NCI-H1105 treated with DMSO at 0.1 percent for 48 hours (cell line): ENCODE data around the gene AADACL3.
A peak's percentile ranks its signal among the peaks of the same experiment; 100 is the strongest.
"Not testable (repeated sequence)": the region's sequence is repeated elsewhere in the genome, so short reads cannot be mapped to it uniquely, and the experiment has no call there.

ENCODE experiments used
- DNase-seq: peaks from one replicate; lab custom pipeline; 2025; lab: John Stamatoyannopoulos, UW

AADACL3 gene

DNA sequence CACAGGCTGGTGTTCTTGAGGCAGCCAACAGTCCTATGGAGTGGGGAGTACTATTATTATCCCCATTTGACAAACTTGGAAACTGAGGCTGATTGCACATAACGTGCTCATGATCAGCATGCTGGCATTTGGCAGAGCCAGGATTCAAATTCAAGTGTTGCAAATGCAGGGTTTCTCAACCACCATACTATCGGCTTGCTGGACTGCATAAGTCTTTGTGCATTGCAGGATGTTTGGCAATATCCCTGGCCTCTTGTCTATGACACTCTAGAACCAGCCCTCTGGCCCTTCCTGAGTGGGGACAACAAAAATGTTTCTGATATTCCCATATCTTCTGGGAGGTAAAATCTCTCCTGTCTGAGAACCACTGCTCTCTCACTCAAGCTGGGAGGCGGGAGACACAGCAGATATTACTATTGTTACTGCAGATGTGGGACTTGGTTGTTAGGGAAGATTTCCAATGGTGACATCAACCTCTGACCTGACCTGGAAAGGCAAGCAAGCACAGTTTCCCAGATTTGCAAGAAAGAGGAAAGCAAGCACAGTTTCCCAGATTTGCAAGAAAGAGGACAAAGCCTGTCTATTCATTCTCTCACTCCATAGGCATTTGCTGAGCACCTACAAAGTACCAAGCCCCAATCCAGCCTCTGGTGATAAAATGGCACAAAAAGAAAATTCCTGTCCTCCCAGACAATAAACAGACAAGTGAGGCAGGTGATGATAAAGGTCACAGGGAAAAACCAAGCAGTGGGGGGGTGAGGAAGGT lies 1.0 kb upstream of the AADACL3 start:
- DNase-seq = no peak

- DNase-seq = no peak
Measured at GRCh38 chr1:12717301-12717838, 1.5 kb downstream of the AADACL3 start.

- DNase-seq = no peak
Measured at GRCh38 chr1:12722626-12723025, 6.7 kb downstream of the AADACL3 start.

DNA sequence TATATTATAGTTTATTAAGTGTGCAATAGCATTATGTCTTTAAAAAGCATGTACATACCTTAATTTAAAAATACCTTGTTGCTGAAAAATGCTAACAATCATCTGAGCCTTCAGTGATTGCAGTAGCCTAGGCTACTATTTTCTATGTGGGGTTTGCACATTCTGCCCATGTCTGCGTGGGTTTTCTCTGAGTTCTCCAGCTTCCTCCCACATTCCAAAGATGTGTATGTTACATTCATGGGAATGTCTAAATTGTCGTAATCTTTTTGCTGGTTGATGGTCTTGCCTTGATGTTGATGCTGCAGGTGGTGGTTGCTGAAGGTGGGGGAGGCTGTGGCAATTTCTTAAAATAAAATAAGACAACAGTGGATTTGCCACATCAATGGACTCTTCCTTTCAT lies 12.5 kb downstream of the AADACL3 start:
- no peak for DNase-seq

DNA sequence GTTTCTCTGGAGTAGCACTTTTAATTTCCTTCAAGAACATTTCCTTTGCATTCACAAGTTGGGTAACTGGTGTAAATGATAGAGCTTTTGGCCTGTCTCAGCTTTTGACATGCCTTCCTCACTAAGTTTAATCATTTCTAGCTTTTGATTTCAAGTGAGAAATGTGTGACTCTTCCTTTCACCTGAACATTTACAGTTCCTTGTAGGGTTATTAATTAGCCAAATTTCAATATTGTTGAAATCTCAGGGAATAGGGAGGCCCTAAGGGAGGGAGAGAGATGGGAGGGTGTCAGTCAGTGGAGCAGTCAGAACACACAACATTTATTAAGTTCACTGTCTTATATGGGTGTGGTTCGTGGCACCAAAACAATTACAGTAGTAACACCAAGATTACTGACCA lies 14.2 kb downstream of the AADACL3 start:
- DNase-seq = no peak

DNA sequence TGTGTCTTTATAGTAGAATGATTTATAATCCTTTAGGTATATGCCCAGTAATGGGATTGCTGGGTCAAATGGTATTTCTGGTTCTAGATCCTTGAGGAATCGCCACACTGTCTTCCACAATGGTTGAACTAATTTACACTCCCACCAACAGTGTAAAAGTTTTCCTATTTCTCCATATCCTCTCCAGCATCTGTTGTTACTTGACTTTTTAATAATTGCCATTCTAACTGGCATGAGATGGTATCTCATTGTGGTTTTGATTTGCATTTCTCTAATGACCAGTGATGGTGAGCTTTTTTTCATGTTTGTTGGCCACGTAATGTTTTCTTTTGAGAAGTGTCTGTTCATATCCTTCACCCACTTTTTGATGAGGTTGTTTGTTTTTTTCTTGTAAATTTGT lies 15.2 kb downstream of the AADACL3 start:
- DNase-seq = not testable (repeated sequence)

- DNase-seq = no peak
Measured at GRCh38 chr1:12734651-12735050, 18.7 kb downstream of the AADACL3 start.

GRCh38 chr1:12738934-12739333 lies 23.0 kb downstream of the AADACL3 start:
- no peak for DNase-seq

GRCh38 chr1:12739613-12740012 lies 23.7 kb downstream of the AADACL3 start:
- no peak for DNase-seq

DNA sequence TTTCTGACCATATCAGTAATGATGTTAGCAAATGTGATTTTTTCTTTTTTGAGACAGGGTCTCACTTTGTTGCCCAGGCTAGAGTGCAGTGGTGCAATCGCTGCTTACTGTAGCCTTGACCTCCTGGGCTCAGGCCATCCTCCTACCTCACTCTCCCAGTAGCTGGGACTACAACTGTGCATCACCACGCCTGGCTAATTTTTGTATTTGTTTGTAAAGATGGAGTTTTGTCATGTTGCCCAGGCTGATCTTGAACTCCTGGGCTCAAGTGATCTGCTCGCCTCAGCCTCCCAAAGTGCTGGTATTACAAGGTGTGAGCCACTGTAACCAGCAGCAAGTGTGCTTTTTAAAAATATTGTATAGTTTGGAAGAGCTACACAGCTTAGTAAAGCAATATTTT lies 26.0 kb downstream of the AADACL3 start:
- DNase-seq = no peak

- DNase-seq = peak; percentile 5
Measured at GRCh38 chr1:12745126-12745991, 29.4 kb downstream of the AADACL3 start.

DNA sequence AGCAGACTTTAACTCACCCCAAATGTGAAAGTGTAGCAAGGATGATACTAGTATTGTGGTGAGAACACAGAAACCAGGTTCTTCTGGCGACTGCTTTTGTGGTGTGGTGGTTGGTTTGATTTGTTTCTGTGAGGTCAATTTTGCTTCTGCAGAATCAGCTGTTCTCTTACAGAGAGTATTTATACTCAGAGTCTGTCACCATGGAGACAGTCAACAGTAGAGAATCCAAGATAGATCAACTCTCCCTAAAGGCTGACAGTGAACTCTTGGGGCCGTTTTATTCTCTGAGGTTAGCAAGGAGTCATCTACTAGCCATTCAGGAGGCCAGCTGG lies 30.0 kb downstream of the AADACL3 start, which contains the start of gene CFAP107:
TSS of gene CFAP107 (plus strand) at position 209 of the 332 bp plus-strand sequence. CDS start 231 bp downstream, outside the sequence.
- peak; percentile 13 for DNase-seq

- DNase-seq = no peak
Measured at GRCh38 chr1:12748778-12749355, 33.0 kb downstream of the AADACL3 start.

GRCh38 chr1:12754738-12755137 lies 38.8 kb downstream of the AADACL3 start:
- no peak for DNase-seq

DNA sequence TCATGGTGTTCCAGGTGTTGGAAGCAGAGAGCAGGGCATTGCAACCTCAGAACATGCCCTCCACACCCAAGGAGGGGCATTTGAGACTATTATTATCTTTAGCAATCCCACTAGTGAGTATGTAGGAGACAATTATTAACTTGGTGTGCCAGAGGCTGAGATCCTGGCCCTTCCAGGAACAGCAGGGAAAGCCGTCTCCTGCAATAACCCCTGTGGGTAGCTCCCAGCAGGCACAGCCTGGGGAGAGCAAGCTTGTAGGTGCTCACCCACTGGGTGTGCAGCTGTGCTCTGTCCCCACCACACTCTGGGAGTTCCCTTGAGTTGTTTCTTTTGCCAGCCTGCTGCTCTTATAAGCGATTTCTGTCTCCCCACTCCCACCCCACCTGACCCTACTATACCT lies 40.4 kb downstream of the AADACL3 start:
- no peak for DNase-seq

DNA sequence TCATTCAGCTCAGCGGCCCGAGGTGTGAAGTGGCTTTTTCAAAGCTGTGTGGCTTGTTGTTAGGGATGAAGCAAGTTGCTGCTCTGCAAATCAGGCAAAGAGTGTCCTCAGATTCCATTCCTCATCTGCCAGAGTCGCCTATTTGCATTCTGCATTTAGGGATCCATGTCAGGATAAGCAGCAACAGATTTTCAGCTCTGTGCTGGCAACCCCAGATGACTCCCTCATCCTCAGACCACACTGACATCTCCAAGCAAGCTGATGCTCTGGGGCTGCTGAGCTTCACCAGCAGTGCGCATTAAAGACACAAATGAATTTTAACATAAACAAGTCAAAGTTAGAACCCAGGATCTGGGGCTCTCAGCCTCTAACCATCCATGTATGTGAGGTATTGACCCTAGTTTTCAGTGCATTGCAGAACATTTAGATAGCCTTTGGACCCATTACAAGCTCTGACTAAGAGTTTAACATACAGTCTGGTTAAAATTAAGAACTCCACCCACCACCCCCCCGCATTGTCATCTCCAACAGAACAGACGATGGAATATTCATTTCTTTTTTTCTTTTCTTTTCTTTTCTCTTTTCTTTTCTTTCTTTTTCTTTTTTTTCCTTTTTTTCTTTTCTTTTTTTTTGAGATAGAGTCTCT lies 41.0 kb downstream of the AADACL3 start:
- DNase-seq = no peak

GRCh38 chr1:12757836-12758235 lies 41.9 kb downstream of the AADACL3 start:
- DNase-seq = no peak

DNA sequence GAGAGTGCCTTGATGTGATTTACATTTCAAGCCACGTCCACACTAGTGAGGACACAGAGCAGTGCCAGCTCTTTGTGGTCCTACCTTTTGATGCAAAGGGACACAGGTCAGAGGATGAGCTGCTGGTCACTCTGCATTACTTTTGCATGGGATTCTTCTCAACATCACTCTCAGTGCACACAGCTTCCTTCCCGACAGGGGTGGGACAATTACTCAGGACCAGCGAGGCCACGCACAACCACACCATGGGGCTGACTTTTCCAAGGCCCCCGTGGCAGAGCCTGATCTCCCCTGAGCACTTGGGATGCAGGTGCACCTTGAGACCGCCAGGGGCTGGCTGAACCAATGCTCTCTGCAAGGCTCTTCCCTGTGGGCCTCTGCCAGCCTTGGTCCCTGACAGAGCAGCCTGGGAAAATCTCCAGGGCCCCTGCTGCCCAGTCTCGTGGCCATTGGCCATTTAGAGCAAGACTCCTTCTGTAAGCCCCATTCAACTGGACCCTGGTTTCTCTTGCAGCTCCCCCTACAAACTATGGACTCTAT lies 44.4 kb downstream of the AADACL3 start:
- DNase-seq = no peak

DNA sequence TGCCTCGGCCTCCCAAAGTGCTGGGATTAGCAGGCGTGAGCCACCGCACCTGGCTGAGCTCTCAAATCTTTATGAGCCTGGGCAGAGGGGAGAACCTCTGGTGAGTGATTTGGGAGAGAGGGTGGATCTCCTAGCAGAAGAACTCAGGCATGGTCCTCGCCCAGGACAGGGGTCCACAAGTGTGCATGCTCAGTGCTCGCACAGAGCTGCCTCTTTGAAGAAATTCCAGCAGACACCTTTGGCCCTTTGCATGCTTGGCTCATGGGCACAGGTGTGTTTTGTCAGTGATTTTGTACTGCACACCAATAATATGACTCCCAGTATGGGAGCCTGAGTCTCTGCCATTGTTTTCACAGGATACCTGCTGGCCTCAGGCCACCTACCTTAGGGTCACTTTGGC lies 45.9 kb downstream of the AADACL3 start:
- DNase-seq = no peak

DNA sequence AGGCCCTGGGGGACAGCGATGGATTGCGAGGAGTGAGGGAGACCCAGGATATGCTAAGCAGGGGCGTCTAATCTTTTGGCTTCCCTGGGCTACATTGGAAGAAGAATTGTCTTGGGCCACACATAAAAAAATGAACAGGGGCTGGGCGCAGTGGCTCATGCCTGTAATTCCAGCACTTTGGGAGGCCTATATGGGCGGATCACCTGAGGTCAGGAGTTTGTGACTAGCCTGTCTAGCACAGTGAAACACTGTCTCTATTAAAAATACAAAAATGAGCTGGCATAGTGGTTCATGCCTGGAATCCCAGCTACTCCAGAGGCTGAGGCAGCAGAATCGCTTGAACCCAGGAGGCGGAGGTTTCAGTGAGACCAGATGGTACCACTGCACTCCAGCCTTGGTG lies 46.9 kb downstream of the AADACL3 start:
- no peak for DNase-seq

DNA sequence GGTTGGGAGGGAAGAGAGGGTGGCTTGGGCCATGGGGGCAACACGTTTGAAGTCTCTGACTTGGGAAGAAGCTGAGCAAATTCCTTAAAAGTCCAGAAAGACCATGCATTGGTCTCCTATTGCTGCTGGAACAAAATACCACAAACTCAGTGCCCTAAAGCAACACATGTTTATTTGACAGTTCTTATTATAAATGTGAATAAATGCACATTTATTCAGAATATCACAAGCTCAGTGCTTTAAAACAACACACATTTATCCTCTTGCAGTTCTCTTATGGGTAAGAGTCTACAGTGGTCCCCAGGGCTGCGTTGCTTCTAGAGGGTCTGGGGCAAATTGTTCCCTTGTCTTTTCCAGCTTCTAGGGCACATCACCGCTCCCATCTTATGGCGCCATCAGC lies 47.6 kb downstream of the AADACL3 start:
- no peak for DNase-seq

- no peak for DNase-seq
Measured at GRCh38 chr1:12764016-12764415, 48.1 kb downstream of the AADACL3 start.
